Measurements from ENCODE around the gene CHD6. TPM values are rescaled to one million over a fixed set of nuclear protein-coding genes. Genes with fewer than 3 reads are reported as not detected.

The CHD6 gene
- total and polyA plus RNA-seq, 2 experiments from 2014 or later: 41.0 to 158 TPM

GRCh38 chr20:41601742-41602141 lies 16.4 kb downstream of the CHD6 start:
- Mint-ChIP-seq H3K36me3 (ENCODE audit: low read depth) (peaks cover 59% of the 10 kb centered on the region), H3K4me1 (no peaks in the 10 kb centered on the region), H3K27ac (no peak overlapping the region), H3K27me3 (ENCODE audit: insufficient read depth, low read depth, poor library complexity) (peaks cover 8% of the 10 kb centered on the region), H3K9me3 (peaks cover 57% of the 10 kb centered on the region), H3K4me3 (no peak overlapping the region)
- Histone ChIP-seq H2AFZ (no peak overlapping the region), H4K20me1 (replicated peaks; ENCODE audit: insufficient read depth) (peaks cover 26% of the 10 kb centered on the region), H3K79me2 (replicated peaks; ENCODE audit: insufficient read depth) (peaks cover 100% of the 10 kb centered on the region), H3K36me3 (ENCODE audit: insufficient read depth) (peaks cover 16% of the 10 kb centered on the region), H3K27ac (ENCODE audit: low read depth) (no peak overlapping the region), H3K4me1 (ENCODE audit: insufficient read depth) (0 out of 2 replicates have a peak, but pooled peaks cover 7% of the 10 kb centered on the region), H3K4me2 (no peak overlapping the region), H3F3A (replicated peaks; ENCODE audit: low read depth) (no peaks in the 10 kb centered on the region), H3K27me3 (ENCODE audit: insufficient read depth) (no peaks in the 10 kb centered on the region), H3K9me2 (ENCODE audit: insufficient read depth) (no peaks in the 10 kb centered on the region; the same call in 1 of the 2 replicates), H3K4me3 (no peak overlapping the region)
- no peak for DNase-seq (ENCODE audit: low spot score)
- TF ChIP-seq NANOG (IDR thresholded peaks at IDR 0.05; ENCODE audit: borderline replicate concordance): no peak
- no peak for TF ChIP-seq ZNF114 (CRISPR knock-in tag; IDR thresholded peaks at IDR 0.05)
- TF ChIP-seq STAT1 (IDR thresholded peaks at IDR 0.05; ENCODE audit: unreplicated experiment): no peak
- TF ChIP-seq CREB1 (CRISPR knock-in tag; IDR thresholded peaks at IDR 0.05; ENCODE audit: low read depth): no peak
- no peak for TF ChIP-seq REST (IDR thresholded peaks at IDR 0.05; ENCODE audit: unreplicated experiment)
- no peak for TF ChIP-seq POLR2AphosphoS5 (IDR thresholded peaks at IDR 0.05; ENCODE audit: low read depth)
- no peak for TF ChIP-seq ETS1 (IDR thresholded peaks at IDR 0.05)
- TF ChIP-seq ZNF462 (CRISPR knock-in tag; IDR thresholded peaks at IDR 0.05): no peak
- no peak for TF ChIP-seq EZH2 (IDR thresholded peaks at IDR 0.05; ENCODE audit: low read depth, unreplicated experiment)
- TF ChIP-seq CTCF (conservative IDR thresholded peaks at IDR 0.05; ENCODE audit: low read depth in 2 of 2): no peak
- no peak for TF ChIP-seq ZNF331 (CRISPR knock-in tag; IDR thresholded peaks at IDR 0.05; ENCODE audit: low read depth)
- TF ChIP-seq JUNB (IDR thresholded peaks at IDR 0.05; ENCODE audit: unreplicated experiment): no peak
- TF ChIP-seq EZH2phosphoT487 (IDR thresholded peaks at IDR 0.05; ENCODE audit: unreplicated experiment): no peak
- ATAC-seq: no peak
